ENCODE data around the gene TSKU.
A peak's percentile ranks its signal among the peaks of the same experiment; 100 is the strongest.

Gene TSKU

GRCh38 chr11:76803811-76804600 lies 20.9 kb downstream of the TSKU start:
- Histone ChIP-seq H3K36me3 (ENCODE audit: control insufficient read depth, insufficient read depth, low read length) (no peaks in the 10 kb centered on the region), H3K4me3 (replicated peaks; ENCODE audit: low read depth, low read length) (no peak overlapping the region), H3K27me3 (replicated peaks; ENCODE audit: control insufficient read depth, insufficient read depth, low read length) (no peaks in the 10 kb centered on the region)
- no peak for TF ChIP-seq CTCF (IDR thresholded peaks at IDR 0.05; ENCODE audit: insufficient read depth, low read length, poor library complexity, severe bottlenecking)
- DNase-seq (ENCODE audit: extremely low read depth, insufficient read length) = no peak

- Histone ChIP-seq H3K27me3 (replicated peaks; ENCODE audit: control insufficient read depth, insufficient read depth, low read length) (no peaks in the 10 kb centered on the region), H3K36me3 (ENCODE audit: control insufficient read depth, insufficient read depth, low read length) (no peaks in the 10 kb centered on the region), H3K4me3 (replicated peaks; ENCODE audit: low read depth, low read length) (no peak overlapping the region)
- TF ChIP-seq CTCF (IDR thresholded peaks at IDR 0.05; ENCODE audit: insufficient read depth, low read length, poor library complexity, severe bottlenecking) = no peak
- no peak for DNase-seq (ENCODE audit: extremely low read depth, insufficient read length)
Measured at GRCh38 chr11:76805206-76805913, 22.2 kb downstream of the TSKU start.

GRCh38 chr11:76806131-76806530 lies 23.0 kb downstream of the TSKU start:
- H3K36me3 ChIP-seq (ENCODE audit: control insufficient read depth, insufficient read depth, low read length) = no peaks in the 10 kb centered on the region
- TF ChIP-seq CTCF (IDR thresholded peaks at IDR 0.05; ENCODE audit: insufficient read depth, low read length, poor library complexity, severe bottlenecking) = no peak
- no peak for DNase-seq (ENCODE audit: extremely low read depth, insufficient read length)

GRCh38 chr11:76806608-76807205 lies 23.6 kb downstream of the TSKU start:
- Histone ChIP-seq H3K36me3 (ENCODE audit: control insufficient read depth, insufficient read depth, low read length) (no peaks in the 10 kb centered on the region), H3K27me3 (replicated peaks; ENCODE audit: control insufficient read depth, insufficient read depth, low read length) (no peaks in the 10 kb centered on the region), H3K4me3 (replicated peaks; ENCODE audit: low read depth, low read length) (no peak overlapping the region)
- no peak for DNase-seq (ENCODE audit: extremely low read depth, insufficient read length)
- no peak for TF ChIP-seq CTCF (IDR thresholded peaks at IDR 0.05; ENCODE audit: insufficient read depth, low read length, poor library complexity, severe bottlenecking)

More at GRCh38 chr11:76806131-76806530, 23.0 kb downstream of the TSKU start:
- H3K27me3 ChIP-seq (replicated peaks; ENCODE audit: control insufficient read depth, insufficient read depth, low read length) = no peaks in the 10 kb centered on the region
- no peak overlapping the region for H3K4me3 ChIP-seq (replicated peaks; ENCODE audit: low read depth, low read length)

GRCh38 chr11:76807206-76807875 lies 24.2 kb downstream of the TSKU start:
- Histone ChIP-seq H3K27me3 (replicated peaks; ENCODE audit: control insufficient read depth, insufficient read depth, low read length) (no peaks in the 10 kb centered on the region), H3K4me3 (replicated peaks; ENCODE audit: low read depth, low read length) (no peak overlapping the region), H3K36me3 (ENCODE audit: control insufficient read depth, insufficient read depth, low read length) (no peaks in the 10 kb centered on the region)
- TF ChIP-seq CTCF (IDR thresholded peaks at IDR 0.05; ENCODE audit: insufficient read depth, low read length, poor library complexity, severe bottlenecking) = peak; percentile 75
- peak; percentile 47 for DNase-seq (ENCODE audit: extremely low read depth, insufficient read length)
